ENCODE data around the gene ARHGEF35.
"Not testable (repeated sequence)": the region's sequence is repeated elsewhere in the genome, so short reads cannot be mapped to it uniquely, and the experiment has no call there.

- TF ChIP-seq, protein P1, sequence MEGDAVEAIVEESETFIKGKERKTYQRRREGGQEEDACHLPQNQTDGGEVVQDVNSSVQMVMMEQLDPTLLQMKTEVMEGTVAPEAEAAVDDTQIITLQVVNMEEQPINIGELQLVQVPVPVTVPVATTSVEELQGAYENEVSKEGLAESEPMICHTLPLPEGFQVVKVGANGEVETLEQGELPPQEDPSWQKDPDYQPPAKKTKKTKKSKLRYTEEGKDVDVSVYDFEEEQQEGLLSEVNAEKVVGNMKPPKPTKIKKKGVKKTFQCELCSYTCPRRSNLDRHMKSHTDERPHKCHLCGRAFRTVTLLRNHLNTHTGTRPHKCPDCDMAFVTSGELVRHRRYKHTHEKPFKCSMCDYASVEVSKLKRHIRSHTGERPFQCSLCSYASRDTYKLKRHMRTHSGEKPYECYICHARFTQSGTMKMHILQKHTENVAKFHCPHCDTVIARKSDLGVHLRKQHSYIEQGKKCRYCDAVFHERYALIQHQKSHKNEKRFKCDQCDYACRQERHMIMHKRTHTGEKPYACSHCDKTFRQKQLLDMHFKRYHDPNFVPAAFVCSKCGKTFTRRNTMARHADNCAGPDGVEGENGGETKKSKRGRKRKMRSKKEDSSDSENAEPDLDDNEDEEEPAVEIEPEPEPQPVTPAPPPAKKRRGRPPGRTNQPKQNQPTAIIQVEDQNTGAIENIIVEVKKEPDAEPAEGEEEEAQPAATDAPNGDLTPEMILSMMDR (IDR thresholded peaks at IDR 0.05 in 8 of 11, conservative IDR thresholded peaks at IDR 0.05 in 3 of 11), result not testable (repeated sequence)
- not testable (repeated sequence) for TF ChIP-seq POLR2AphosphoS5 (IDR thresholded peaks at IDR 0.05)
Observed at GRCh38 chr7:144203086-144203485, 7.5 kb upstream of the ARHGEF35 start.

Measured in spleen (tissue), 7 donors.